ENCODE measurements around the gene CYP3A4.
"Not testable (repeated sequence)": the region's sequence is repeated elsewhere in the genome, so short reads cannot be mapped to it uniquely, and the experiment has no call there.

The CYP3A4 gene

DNA sequence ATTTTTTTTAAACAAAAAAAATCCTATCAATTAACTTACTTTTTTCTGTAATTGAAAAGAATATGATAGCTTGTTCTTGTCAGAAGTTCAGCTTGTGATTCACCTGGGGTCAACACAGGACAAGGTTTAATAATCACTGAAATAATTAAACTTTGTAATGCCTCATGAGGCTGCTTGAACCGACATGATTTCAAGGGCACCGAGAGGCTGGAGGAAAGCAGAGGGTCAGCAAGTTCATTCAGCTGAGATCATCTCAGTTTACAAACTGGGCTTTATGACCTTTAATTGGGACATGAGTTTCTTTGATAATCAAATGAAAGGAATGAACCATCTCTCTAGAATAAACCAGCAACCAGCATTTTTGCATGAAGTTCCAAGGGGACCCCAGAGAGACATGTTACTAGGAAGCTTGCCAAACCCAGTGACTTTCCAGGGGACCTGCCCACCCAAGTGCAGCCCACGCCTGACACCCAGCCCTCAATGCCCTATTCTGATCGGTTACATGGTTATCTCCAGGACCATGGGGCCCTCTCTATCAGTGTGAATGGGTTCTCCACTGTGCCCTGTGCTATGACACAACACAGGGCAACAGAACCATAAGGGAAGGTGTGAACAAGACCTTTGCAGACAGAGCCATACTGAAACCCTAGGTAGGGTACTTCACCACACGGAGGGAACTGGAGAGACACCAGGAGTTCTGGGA is 7.8 kb upstream of the CYP3A4 start:
- no peak for DNase-seq

DNA sequence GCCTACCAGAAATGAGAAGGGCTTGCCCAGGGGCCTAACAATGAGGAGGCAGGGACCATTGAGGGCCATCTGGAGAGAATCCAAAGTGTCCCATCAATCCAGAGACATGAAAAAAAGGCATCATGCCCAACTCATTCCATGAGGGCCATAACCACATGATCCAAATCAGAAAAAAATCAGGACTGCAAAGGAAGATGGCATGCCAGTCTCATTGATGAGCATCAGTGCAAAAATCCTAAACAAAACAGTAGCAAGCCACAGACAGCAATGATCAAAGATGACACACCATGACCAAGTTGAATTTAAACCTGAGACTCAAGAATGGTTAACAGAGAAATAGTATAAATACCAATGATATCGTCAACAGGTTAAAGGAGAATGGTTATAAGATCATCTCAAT is 7.0 kb upstream of the CYP3A4 start:
- no peak for DNase-seq

DNA sequence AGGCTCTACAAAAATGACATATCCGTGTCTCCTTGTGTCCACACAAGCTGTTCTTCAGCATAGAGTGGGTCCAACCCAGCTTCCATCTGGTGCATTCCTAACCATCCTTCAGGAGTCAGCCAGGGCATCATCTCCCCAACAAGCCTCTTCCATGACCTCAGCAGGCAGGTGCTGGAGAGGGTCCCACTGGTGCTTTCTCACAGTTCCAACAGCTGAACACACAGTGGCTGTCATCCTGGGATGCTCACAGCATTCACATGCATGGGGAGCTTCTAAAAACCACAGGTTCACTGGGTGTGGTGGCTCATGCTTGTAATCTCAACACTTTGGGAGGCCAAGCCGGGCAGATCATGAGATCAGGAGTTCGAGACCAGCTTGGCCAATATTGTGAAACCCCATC is 6.4 kb upstream of the CYP3A4 start:
- no peak for DNase-seq

DNA sequence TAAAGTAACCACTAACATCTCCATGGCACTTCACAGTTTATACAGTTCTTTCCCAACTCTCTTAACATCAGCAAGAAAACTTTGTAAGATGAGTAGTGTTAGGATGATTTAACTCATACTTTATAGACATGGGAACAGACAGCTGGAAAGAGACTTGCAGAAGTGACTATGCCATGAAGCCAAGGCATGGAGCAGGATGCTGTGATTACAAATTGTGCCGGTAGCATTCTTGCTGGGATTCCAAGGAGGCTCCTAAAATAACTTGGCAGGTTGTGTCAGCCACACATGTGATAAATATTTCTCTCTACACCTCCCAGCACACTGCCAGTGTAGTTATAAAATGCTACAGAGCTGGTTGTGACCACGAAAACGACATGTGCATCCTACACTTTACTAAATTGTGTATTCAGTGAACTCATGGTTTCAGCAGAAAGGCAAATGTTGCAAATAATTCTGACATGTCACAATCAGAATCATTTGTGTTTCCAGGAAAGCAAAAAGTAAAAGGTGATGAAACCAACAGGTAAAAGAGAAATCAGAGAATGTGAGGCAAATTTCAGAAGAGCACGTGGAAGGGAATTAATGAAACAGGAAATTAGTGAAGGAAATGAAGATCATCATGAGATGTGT is 5.6 kb upstream of the CYP3A4 start:
- DNase-seq = no peak

DNA sequence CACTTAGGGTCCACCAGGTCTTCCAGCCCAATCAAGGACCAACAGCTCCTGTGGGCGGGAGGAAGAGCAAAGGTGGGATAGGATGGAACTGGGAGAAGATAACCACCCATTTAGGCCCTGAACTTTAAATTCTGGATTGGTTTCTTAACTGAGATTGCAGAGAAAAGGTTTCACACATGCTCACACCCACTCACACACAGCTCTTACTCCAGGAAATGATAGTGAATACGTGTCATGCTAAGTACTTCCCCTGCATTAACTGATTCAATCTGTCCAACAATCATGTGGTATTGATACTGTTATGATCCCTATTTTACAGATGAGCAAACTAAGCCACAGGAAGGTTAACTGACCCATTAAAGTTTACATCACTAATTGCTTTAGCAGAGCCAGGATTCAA is 4.6 kb upstream of the CYP3A4 start:
- no peak for DNase-seq

DNA sequence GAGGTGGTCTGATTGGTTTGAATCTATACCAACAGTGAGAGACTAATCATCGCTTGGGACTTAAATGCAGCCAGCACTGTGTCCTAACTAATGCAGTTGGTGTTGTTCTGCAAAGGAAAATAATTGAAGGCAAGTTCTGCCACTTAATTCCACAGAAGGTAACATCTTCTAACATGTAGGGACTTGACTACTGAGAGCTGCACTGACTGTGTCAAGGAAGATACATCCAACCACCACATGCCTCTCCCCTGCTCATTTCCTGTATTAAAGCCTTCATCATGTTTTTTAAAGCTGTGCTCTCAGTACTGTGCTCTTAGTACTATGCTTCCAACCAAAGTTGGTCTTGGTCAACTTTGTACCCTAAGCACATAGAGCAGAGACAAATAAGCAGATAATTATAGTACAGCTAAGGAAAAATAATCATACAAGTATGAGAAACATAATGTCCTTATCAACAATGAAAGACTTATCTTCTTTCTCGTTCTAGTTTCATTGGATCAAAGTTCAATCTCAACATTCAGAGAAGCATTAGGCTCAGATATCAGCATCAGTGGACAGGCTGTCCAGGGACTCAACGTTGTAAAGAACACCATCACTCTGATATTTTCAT is 2.8 kb upstream of the CYP3A4 start:
- no peak for DNase-seq

GRCh38 chr7:99785654-99786053 is 1.7 kb upstream of the CYP3A4 start:
- DNase-seq = not testable (repeated sequence)

- DNase-seq = no peak
Observed at GRCh38 chr7:99782012-99782953, 1.7 kb downstream of the CYP3A4 start.

GRCh38 chr7:99780588-99780987 is 3.4 kb downstream of the CYP3A4 start:
- no peak for DNase-seq

GRCh38 chr7:99779949-99780348 is 4.0 kb downstream of the CYP3A4 start:
- no peak for DNase-seq

GRCh38 chr7:99778880-99779279 is 5.1 kb downstream of the CYP3A4 start:
- no peak for DNase-seq

GRCh38 chr7:99773395-99773794 is 10.6 kb downstream of the CYP3A4 start:
- not testable (repeated sequence) for DNase-seq

- no peak for DNase-seq
Observed at GRCh38 chr7:99772565-99772964, 11.4 kb downstream of the CYP3A4 start.

DNA sequence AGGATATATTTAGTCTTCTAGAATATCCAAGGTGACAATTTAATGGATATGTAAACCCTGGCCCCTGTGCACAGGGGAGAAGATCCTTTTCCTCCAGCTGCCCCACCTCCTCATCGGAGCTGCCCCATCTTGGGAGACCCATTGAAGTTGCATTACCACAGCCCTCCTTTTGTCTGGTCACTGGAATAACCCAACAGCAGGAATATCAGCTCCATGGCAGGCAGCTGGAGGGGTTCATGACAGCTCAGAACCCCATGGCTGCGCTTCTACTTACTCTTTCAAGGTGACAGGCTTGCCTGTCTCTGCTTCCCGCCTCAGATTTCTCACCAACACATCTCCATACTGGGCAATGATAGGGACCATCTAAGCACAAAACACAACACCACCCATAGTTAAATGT is 14.5 kb downstream of the CYP3A4 start:
- not testable (repeated sequence) for DNase-seq

- DNase-seq = no peak
Observed at GRCh38 chr7:99768471-99768870, 15.5 kb downstream of the CYP3A4 start.

- no peak for DNase-seq
Observed at GRCh38 chr7:99767662-99768061, 16.3 kb downstream of the CYP3A4 start.

- no peak for DNase-seq
Observed at GRCh38 chr7:99766484-99767099, 17.4 kb downstream of the CYP3A4 start.

- DNase-seq = no peak
Observed at GRCh38 chr7:99764478-99764877, 19.5 kb downstream of the CYP3A4 start.

DNA sequence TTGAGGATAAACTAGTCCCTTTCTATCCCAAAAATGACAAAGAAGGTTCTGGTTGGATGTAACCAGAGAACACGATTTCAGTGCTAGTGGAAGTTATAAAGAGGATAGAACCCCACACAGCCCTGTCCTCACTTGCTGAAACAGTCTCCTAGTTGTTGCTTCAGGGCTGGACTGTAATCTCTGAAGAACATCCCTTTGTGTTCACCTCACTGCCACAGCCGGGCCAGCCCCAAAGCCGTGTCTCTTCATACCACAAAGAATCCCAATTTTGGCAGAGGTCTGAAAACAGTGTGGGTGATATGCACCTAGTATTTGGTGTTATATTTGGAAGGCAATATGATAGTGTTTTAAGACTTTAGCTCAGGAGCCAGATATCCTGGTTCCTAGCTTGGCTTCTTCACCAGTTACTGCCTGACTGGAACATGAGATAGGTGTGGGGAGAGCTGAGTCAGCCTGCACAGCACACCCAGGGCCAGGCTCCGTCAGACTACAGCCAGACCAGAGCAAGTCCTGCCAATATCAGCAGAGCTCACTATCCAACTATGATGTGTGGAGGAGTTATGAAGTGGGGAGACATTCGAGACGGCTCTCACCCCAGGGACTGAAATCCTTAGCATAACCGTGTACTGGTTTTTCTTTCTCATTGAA is 21.2 kb downstream of the CYP3A4 start:
- no peak for DNase-seq

- DNase-seq = no peak
Observed at GRCh38 chr7:99755085-99755484, 28.9 kb downstream of the CYP3A4 start.

DNA sequence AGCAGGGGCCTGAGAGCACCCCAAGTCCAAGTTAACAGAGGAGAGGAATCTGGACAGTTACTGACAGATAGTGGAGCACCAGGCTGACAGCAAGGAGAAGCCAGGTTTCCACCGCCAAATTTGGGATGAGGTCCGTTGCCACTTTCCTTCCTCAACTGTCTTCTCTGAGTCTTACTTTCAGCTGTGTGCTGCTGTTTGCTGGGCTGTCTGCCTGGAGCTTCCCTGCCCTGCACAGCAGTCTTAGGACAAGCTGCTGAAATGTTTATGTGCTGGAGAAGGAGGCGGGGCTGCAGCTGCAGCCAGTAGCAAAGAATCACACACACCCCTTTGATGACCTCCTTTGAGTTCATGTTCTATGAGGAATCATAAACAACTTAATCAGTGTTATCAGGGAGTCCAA is 31.6 kb downstream of the CYP3A4 start:
- no peak for DNase-seq

GRCh38 chr7:99751322-99752052 is 32.5 kb downstream of the CYP3A4 start:
- DNase-seq = not testable (repeated sequence)

All from DMS79 treated with DMSO at 0.1 percent for 48 hours (cell line).